Tibial nerve (tissue), 4 donors: ENCODE results near the gene PHF3.

ENCODE experiments used
- CTCF ChIP-seq, 5 experiments: fragments of 200-600 bp in 3 of 5; fragments of 450-650 bp in 2 of 5; sonication (generic) in 3 of 5; IDR thresholded peaks; one replicate each; pipeline ENCODE4 v1.5.1; 2016 to 2019; ENCODE audit warnings: antibody characterized with exemption in 5 of 5, mild to moderate bottlenecking in 3 of 5, moderate library complexity in 2 of 5
- EP300 ChIP-seq, 2 donors: sonication (generic); formaldehyde crosslinking; IDR thresholded peaks; one replicate each; pipeline ENCODE4 v1.6.1; 2017; ENCODE audit warnings: antibody characterized with exemption in 2 of 2, mild to moderate bottlenecking in 1 of 2

DNA sequence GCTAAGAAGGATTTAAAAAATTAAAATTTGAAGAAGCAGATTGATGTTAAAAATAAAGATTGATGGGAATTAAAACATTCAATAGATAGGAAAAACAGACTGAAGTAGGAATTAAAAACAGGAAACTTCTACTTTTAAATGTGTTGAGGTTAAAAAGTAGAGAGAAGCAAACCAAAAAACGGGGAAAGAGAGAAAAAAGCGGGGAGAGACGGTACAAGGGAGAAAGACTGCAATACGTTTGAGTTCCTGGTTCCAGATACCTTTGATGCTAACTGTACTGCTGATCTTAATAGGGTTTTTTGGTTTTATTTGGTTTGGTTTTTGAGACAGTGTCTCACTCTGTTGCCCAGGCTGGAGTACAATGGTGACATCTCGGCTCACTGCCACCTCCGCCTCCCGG, 36.4 kb upstream of the PHF3 start:
- TF ChIP-seq CTCF (IDR thresholded peaks at IDR 0.05) (no peak), EP300 (IDR thresholded peaks at IDR 0.05) (no peak)
